Activated B cell treated with CpG ODN at 0.5 μM for 24 hours (primary cell): ENCODE results near the gene QKI. TPM values are rescaled to one million over a fixed set of nuclear protein-coding genes. Genes with fewer than 3 reads are reported as not detected.
"Not testable (repeated sequence)": the region's sequence is repeated elsewhere in the genome, so short reads cannot be mapped to it uniquely, and the experiment has no call there.

Experiments
- ATAC-seq: fragments of 200-7000 bp; cut with Tn5 transposase; one replicate; pipeline ENCODE4 v1.10.0; 2021; ENCODE audit warnings: low read depth, mild to moderate bottlenecking, moderate library complexity
- CTCF ChIA-PET: fragments of 350-600 bp; sonication (Branson Sonifier 250); formaldehyde crosslinking; loops from one replicate; lab custom pipeline; 2021; ENCODE audit warnings: antibody characterized with exemption; lab: Charles Lee
- POLR2A ChIA-PET: fragments of 350-600 bp; sonication (Branson Sonifier 250); formaldehyde crosslinking; loops from one replicate; lab custom pipeline; 2021; ENCODE audit warnings: antibody characterized with exemption; lab: Charles Lee
- DNase-seq: peaks from one replicate; pipeline ENCODE4 v3.0.0; 2022
- H3K27ac Mint-ChIP-seq: one replicate; pipeline ENCODE4 v1.8.0; 2020; ENCODE audit warnings: mixed read lengths
- H3K27me3 Mint-ChIP-seq: one replicate; pipeline ENCODE4 v1.8.0; 2021; ENCODE audit warnings: mixed read lengths
- H3K36me3 Mint-ChIP-seq: one replicate; pipeline ENCODE4 v1.8.0; 2021; ENCODE audit warnings: low read depth, mixed read lengths
- H3K4me1 Mint-ChIP-seq: one replicate; pipeline ENCODE4 v1.8.0; 2021; ENCODE audit warnings: mixed read lengths
- H3K4me3 Mint-ChIP-seq: one replicate; pipeline ENCODE4 v1.8.0; 2020; ENCODE audit warnings: mild to moderate bottlenecking, mixed read lengths
- H3K9me3 Mint-ChIP-seq: one replicate; pipeline ENCODE4 v1.8.0; 2020; ENCODE audit warnings: mixed read lengths
- CTCF ChIP-seq: fragments of 200-600 bp; IDR thresholded peaks from one replicate; pipeline ENCODE4 v1.8.0; 2022; ENCODE audit warnings: antibody characterized with exemption, mild to moderate bottlenecking
- intact Hi-C: fragments of 100-400 bp; cut with micrococcal nuclease; formaldehyde crosslinking; loops from one replicate; pipeline ENCODE4 v1.15.1; 2024
- total RNA-seq: library from RNA; stranded (reverse); gene quantifications from 2 replicates; pipeline ENCODE4 v1.2.3, GENCODE V29; 2022

The QKI gene
- total RNA-seq, 1 donor from 2014 or later, result 61.5 TPM

- Mint-ChIP-seq H3K27ac (no peak overlapping the region), H3K27me3 (no peaks in the 10 kb centered on the region), H3K36me3 (no peaks in the 10 kb centered on the region), H3K9me3 (no peaks in the 10 kb centered on the region), H3K4me3 (no peak overlapping the region), H3K4me1 (no peaks in the 10 kb centered on the region)
- ChIA-PET CTCF (no interaction called here), POLR2A (no interaction called here)
- TF ChIP-seq CTCF, result no peak
- intact Hi-C loops, result no loop called here
- DNase-seq, result no peak
- no peak for ATAC-seq
Measured at GRCh38 chr6:163583558-163583957, 169.0 kb downstream of the QKI start.

DNA sequence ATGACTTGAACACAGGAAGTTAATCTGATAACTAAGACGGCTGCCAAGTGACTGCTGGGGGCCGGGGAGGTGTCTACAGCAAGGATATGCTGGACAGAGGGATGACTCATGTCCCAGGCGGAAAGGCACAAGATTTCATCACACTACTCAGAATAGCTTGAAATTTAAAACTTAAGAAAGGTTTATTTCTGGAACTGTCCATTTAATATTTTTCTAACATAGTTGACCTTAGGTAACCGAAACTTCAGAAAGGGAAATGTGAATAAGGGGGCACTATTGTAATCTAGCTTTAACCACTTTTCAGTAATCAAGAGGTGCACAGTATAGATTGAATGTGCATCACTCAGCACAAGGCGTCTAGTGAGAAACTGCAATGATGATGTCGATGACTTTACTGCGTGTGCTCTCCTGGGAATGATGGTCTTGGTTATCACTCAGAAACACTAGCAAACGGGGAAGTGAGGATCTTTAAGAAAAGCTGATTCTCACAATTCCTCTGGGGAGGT is 171.5 kb downstream of the QKI start:
- no peak for TF ChIP-seq CTCF
- Mint-ChIP-seq H3K36me3 (no peaks in the 10 kb centered on the region), H3K4me1 (no peaks in the 10 kb centered on the region), H3K9me3 (peaks cover 9% of the 10 kb centered on the region), H3K27me3 (no peaks in the 10 kb centered on the region), H3K4me3 (no peak overlapping the region), H3K27ac (no peak overlapping the region)
- DNase-seq (no peak), ATAC-seq (no peak)
- POLR2A ChIA-PET, result no interaction called here
- CTCF ChIA-PET, result no interaction called here
- intact Hi-C loops, result no loop called here

DNA sequence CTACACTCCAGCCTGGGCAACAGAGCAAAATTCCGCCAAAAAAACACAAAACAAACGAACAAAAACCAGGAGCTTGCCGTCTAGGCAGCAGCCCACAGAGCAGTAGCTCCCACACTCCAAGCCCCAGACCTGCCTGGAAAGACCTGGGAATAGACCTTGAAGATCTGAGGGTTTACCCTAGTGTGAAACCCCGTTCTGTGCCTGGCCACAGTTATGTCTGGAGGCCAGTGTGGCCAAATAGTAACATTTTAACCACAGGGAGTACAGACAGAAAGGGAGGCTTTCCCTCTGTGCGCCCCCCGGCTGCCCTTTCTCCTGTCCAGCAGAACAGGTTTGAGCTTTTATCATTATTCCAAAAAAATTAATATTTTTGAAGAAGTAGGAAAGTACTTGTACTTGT is 172.4 kb downstream of the QKI start:
- Mint-ChIP-seq H3K9me3 (peaks cover 12% of the 10 kb centered on the region), H3K4me3 (no peak overlapping the region), H3K27me3 (no peaks in the 10 kb centered on the region), H3K4me1 (no peaks in the 10 kb centered on the region), H3K27ac (no peak overlapping the region), H3K36me3 (no peaks in the 10 kb centered on the region)
- DNase-seq (no peak), ATAC-seq (no peak)
- CTCF ChIA-PET, result no interaction called here
- POLR2A ChIA-PET, result no interaction called here
- intact Hi-C loops, result no loop called here
- TF ChIP-seq CTCF, result no peak

DNA sequence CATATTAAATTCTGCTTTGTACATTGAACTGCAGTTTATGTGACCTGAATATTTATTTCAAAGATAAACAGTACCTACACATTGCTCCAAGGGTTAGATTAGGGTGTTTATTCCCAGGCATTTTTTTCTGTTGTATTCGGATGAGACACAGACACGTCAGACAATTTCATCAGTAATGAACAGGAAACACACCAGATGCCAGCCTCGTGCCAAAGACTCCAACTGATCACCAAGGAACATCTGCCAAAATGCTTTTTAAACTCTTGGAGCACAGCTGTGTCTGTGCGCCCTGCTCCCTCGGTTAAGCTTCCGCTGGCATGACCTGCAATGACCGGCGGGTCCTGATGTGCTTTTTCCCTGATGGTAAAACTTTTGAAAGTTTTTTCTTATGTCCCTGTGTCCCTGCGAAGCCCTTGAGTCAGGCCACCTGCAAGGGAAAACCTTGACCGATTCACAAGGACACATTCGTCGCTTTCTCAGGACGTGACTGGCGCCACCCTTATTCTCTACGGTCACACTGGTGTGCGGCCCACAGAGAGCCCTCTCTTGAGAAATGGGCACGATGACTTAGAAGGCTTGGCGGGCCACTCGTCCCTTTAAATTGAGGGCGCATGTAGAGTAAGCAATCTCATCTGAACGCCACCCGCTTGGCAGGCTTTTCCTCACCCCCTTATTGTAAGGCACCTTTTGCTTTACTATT is 173.9 kb downstream of the QKI start:
- ATAC-seq (no peak), DNase-seq (no peak)
- no peaks in the 10 kb centered on the region for H3K4me1 Mint-ChIP-seq
- POLR2A ChIA-PET, result no interaction called here
- CTCF ChIA-PET, result no interaction called here
- H3K27ac Mint-ChIP-seq, result no peak overlapping the region
- peaks cover 22% of the 10 kb centered on the region for H3K9me3 Mint-ChIP-seq
- peaks cover 2% of the 10 kb centered on the region for H3K36me3 Mint-ChIP-seq
- H3K4me3 Mint-ChIP-seq, result no peak overlapping the region
- TF ChIP-seq CTCF, result no peak
- intact Hi-C loops, result no loop called here
- H3K27me3 Mint-ChIP-seq, result no peaks in the 10 kb centered on the region

DNA sequence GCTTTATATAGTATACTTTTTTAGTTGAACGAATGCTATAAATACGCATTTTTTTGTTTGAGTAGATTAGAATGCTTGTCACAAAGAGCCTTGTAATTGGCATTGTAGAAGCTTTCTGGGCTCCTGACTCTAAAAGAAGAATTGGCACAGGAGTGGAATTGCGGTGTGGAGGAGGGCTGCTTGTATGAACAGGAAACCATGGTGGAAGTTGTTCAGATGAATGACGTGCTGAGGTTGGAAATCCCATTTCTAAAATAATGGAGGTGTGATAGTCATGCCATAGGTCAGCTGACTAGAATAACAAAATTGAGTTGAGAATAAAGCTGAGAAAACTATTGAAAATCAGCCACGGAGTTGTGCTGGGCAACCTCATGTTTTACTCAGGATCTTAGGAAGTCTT is 174.9 kb downstream of the QKI start:
- no peak for TF ChIP-seq CTCF
- Mint-ChIP-seq H3K9me3 (peaks cover 24% of the 10 kb centered on the region), H3K27ac (no peak overlapping the region), H3K4me3 (no peak overlapping the region), H3K4me1 (no peaks in the 10 kb centered on the region), H3K27me3 (no peaks in the 10 kb centered on the region), H3K36me3 (peaks cover 2% of the 10 kb centered on the region)
- ChIA-PET CTCF (no interaction called here), POLR2A (no interaction called here)
- intact Hi-C loops, result no loop called here
- ATAC-seq (no peak), DNase-seq (no peak)

DNA sequence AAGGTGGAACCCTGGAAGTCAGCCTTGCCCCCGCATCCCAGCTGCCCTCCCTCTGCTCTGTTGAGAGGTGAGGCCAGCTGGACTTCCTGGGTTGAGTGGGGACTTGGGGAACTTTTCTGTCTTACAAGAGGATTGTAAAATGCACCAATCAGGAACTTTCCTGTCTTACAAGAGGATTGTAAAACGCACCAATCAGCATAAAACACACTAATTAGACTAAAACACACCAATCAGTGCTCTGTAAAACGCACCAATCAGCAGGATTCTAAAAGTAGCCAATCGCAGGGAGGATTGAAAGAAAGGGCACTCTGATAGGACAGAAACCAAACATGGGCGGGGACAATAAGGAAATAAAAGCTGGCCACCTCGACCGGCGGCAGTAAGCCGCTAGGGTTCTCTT is 175.6 kb downstream of the QKI start:
- H3K27me3 Mint-ChIP-seq, H3K36me3 Mint-ChIP-seq, H3K27ac Mint-ChIP-seq, ATAC-seq, H3K4me1 Mint-ChIP-seq, CTCF ChIA-PET, H3K4me3 Mint-ChIP-seq, POLR2A ChIA-PET, DNase-seq, intact Hi-C loops: not testable (repeated sequence)
- peaks cover 24% of the 10 kb centered on the region for H3K9me3 Mint-ChIP-seq
